Measurements from ENCODE around the gene RFESD. TPM values are rescaled to one million over a fixed set of nuclear protein-coding genes. Genes with fewer than 3 reads are reported as not detected.
A peak's percentile ranks its signal among the peaks of the same experiment; 100 is the strongest.

The RFESD gene
- total RNA-seq, 1 experiment from 2014 or later, result 5.0 TPM

GRCh38 chr5:95620870-95621838, 25.4 kb upstream of the RFESD start:
- peak overlapping the region; percentile 81 for H3K4me2 ChIP-seq
- H3F3A ChIP-seq (ENCODE audit: insufficient read depth, low read depth), result 0 out of 2 replicates have a peak, but pooled peaks cover 3% of the 10 kb centered on the region
- no peak for TF ChIP-seq EZH2 (IDR thresholded peaks at IDR 0.05; ENCODE audit: low read depth)
- TF ChIP-seq CTCF (conservative IDR thresholded peaks at IDR 0.05), result no peak
- H3K27ac ChIP-seq, result no peak overlapping the region
- peaks cover 13% of the 10 kb centered on the region; the same call in 1 of the 2 replicates for H3K27me3 ChIP-seq (ENCODE audit: insufficient read depth, low read depth)
- H3K4me3 ChIP-seq, result peak overlapping the region; percentile 60; the same call in 1 of the 2 replicates
- peak in 1 of 2 experiments; percentile 31 for DNase-seq
- ChIA-PET POLR2A (ENCODE audit: unreplicated experiment) (interaction anchor here (0.6 to 0.7 kb wide), 2 partner anchors 89 to 221 kb away, joined by 3 to 4 read pairs; no protein-coding TSS in a partner anchor), CTCF (no interaction called here)
- no TSS peak for BruUV-seq (replicated peaks)
- H3K36me3 ChIP-seq (ENCODE audit: low read depth), result no peaks in the 10 kb centered on the region
- 0 out of 2 replicates have a peak, but pooled peaks cover 4% of the 10 kb centered on the region for H3K4me1 ChIP-seq (replicated peaks; ENCODE audit: insufficient read depth)
- H2AFZ ChIP-seq, result peak overlapping the region; percentile 73
- intact Hi-C loops (cut with micrococcal nuclease; ENCODE audit: unreplicated experiment), result no loop called here
- no peaks in the 10 kb centered on the region for H4K20me1 ChIP-seq (ENCODE audit: insufficient read depth)
- no peaks in the 10 kb centered on the region for H3K9me3 ChIP-seq (ENCODE audit: insufficient read depth, low read depth)
- no peaks in the 10 kb centered on the region for H3K79me2 ChIP-seq (ENCODE audit: low read depth)
- no peaks in the 10 kb centered on the region for H3K9me2 ChIP-seq (ENCODE audit: insufficient read depth)

- H3K36me3 ChIP-seq (ENCODE audit: low read depth), result no peaks in the 10 kb centered on the region
- H3K4me3 ChIP-seq, result no peak overlapping the region
- POLR2A ChIA-PET (ENCODE audit: unreplicated experiment), result interaction anchor here (0.6 to 0.7 kb wide), 2 partner anchors 90 to 220 kb away, joined by 3 to 4 read pairs; no protein-coding TSS in a partner anchor
- CTCF ChIA-PET, result no interaction called here
- intact Hi-C loops (cut with micrococcal nuclease; ENCODE audit: unreplicated experiment), result no loop called here
- no TSS peak for BruUV-seq (replicated peaks)
- no peak for DNase-seq
- H3K9me3 ChIP-seq (ENCODE audit: insufficient read depth, low read depth), result no peaks in the 10 kb centered on the region
- peaks cover 13% of the 10 kb centered on the region; the same call in 1 of the 2 replicates for H3K27me3 ChIP-seq (ENCODE audit: insufficient read depth, low read depth)
- 0 out of 2 replicates have a peak, but pooled peaks cover 3% of the 10 kb centered on the region for H3F3A ChIP-seq (ENCODE audit: insufficient read depth, low read depth)
- no peak overlapping the region for H3K4me2 ChIP-seq
- no peaks in the 10 kb centered on the region for H4K20me1 ChIP-seq (ENCODE audit: insufficient read depth)
- no peaks in the 10 kb centered on the region for H3K9me2 ChIP-seq (ENCODE audit: insufficient read depth)
- peak overlapping the region; percentile 73; the same call in 1 of the 2 replicates for H2AFZ ChIP-seq
- TF ChIP-seq CTCF (conservative IDR thresholded peaks at IDR 0.05), result no peak
- no peak for TF ChIP-seq EZH2 (IDR thresholded peaks at IDR 0.05; ENCODE audit: low read depth)
- H3K4me1 ChIP-seq (replicated peaks; ENCODE audit: insufficient read depth), result 0 out of 2 replicates have a peak, but pooled peaks cover 4% of the 10 kb centered on the region
- H3K79me2 ChIP-seq (ENCODE audit: low read depth), result no peaks in the 10 kb centered on the region
- no peak overlapping the region for H3K27ac ChIP-seq
These were observed 24.5 kb upstream of the RFESD start for GRCh38 chr5:95621839-95622629.

GRCh38 chr5:95623706-95624105, 22.9 kb upstream of the RFESD start:
- BruUV-seq (replicated peaks), result no TSS peak
- Histone ChIP-seq H4K20me1 (ENCODE audit: insufficient read depth) (no peaks in the 10 kb centered on the region), H3K4me2 (no peak overlapping the region), H3F3A (ENCODE audit: insufficient read depth, low read depth) (0 out of 2 replicates have a peak, but pooled peaks cover 3% of the 10 kb centered on the region), H3K27me3 (ENCODE audit: insufficient read depth, low read depth) (peaks cover 13% of the 10 kb centered on the region; the same call in 1 of the 2 replicates), H3K9me2 (ENCODE audit: insufficient read depth) (no peaks in the 10 kb centered on the region), H2AFZ (no peak overlapping the region), H3K4me3 (no peak overlapping the region), H3K27ac (no peak overlapping the region), H3K36me3 (ENCODE audit: low read depth) (no peaks in the 10 kb centered on the region), H3K79me2 (ENCODE audit: low read depth) (no peaks in the 10 kb centered on the region), H3K9me3 (ENCODE audit: insufficient read depth, low read depth) (no peaks in the 10 kb centered on the region), H3K4me1 (replicated peaks; ENCODE audit: insufficient read depth) (0 out of 2 replicates have a peak, but pooled peaks cover 4% of the 10 kb centered on the region)
- ChIA-PET CTCF (no interaction called here), POLR2A (ENCODE audit: unreplicated experiment) (no interaction called here)
- TF ChIP-seq CTCF (conservative IDR thresholded peaks at IDR 0.05), result no peak
- no peak for TF ChIP-seq EZH2 (IDR thresholded peaks at IDR 0.05; ENCODE audit: low read depth)
- intact Hi-C loops (cut with micrococcal nuclease; ENCODE audit: unreplicated experiment), result no loop called here
- no peak for DNase-seq
